ENCODE data around the gene TFAP2A. TPM values are rescaled to one million over a fixed set of nuclear protein-coding genes. Genes with fewer than 3 reads are reported as not detected.

TFAP2A gene
- total RNA-seq, 5 donors from 2014 or later (not counting 1 experiment from before 2014, with no cell fraction given), result 0.15 to 0.69 (median 0.28) TPM; not detected in 2

DNA sequence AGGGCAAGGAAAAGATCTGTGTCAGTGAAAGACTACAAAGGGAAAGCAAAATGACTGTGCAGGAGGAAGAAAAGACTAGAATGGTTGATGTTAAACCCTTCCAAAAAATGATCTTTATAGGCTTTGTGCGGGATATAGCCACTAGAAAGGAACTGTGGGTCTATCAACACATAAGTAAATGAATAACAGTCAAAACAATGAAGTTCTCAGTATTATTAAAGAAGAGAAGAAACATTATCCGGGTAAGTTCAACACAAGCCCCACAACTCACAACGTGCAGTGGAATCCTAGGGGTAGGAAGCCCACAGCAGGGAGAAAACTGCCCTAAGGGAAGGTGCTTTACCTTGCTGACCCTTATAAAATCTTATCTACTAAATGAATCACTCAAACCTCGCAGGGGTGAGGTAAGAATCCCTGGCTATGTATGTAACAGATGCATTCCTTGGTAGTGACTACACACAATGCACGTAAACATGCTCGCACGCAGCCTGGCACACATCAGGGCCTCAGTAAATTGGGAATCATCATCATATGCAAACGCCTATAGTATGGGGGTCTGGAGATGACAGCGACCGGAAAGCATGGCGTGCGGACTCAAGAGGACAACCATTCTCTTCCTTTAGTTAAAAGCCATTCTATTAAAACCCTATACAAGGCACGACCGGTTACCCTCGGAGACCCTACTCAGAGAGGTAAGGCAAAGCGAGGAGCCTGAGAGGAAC is 11.3 kb downstream of the TFAP2A start:
- Histone ChIP-seq H3K9me3 (peaks cover 5% of the 10 kb centered on the region), H3K27me3 (replicated peaks in 1 of 2; ENCODE audit: control insufficient read depth in 2 of 2, extremely low read depth in 1 of 2, insufficient read depth in 2 of 2, low read length in 1 of 2) (peaks cover 23 to 26% of the 10 kb centered on the region in 2 experiments), H3K4me3 (ENCODE audit: control insufficient read depth in 1 of 2, extremely low read depth in 1 of 2, low read length in 1 of 2) (peak overlapping the region; percentile 48 to 70), H3K27ac (ENCODE audit: low read length) (no peak overlapping the region), H3K36me3 (ENCODE audit: control insufficient read depth in 2 of 2, extremely low read depth in 1 of 2, insufficient read depth in 1 of 2, low read length in 1 of 2) (no peaks in the 10 kb centered on the region), H3K4me1 (ENCODE audit: control insufficient read depth in 1 of 2, extremely low read depth in 1 of 2, insufficient read depth in 2 of 2, low read length in 2 of 2) (peaks cover 5 to 14% of the 10 kb centered on the region in 2 experiments)
- peaks cover 41 to 50% of the 10 kb centered on the region in 2 donors for H3K27me3 Mint-ChIP-seq
- peak overlapping the region; percentile 72 to 80 (median 75) for H3K4me3 Mint-ChIP-seq
- DNase-seq (no peak), ATAC-seq (replicated peaks in 1 of 4) (no peak)
- H3K4me1 Mint-ChIP-seq, result peaks cover 0 to 15% (median 10%) of the 10 kb centered on the region in 3 donors
- peak overlapping the region in 1 of 2 donors; percentile 28 for H3K27ac Mint-ChIP-seq
- WGBS (ENCODE audit: insufficient coverage), result 0% methylated on average over 1 of the region's 16 CpGs
- peaks cover 10 to 48% (median 25%) of the 10 kb centered on the region in 3 donors for H3K9me3 Mint-ChIP-seq
- ChIA-PET CTCF (interaction anchor here in 1 of 2 donors (0.6 kb wide), 1 partner anchor 324 kb away, joined by 3 read pairs; no protein-coding TSS in a partner anchor), POLR2A (no interaction called here)
- no peaks in the 10 kb centered on the region for H3K36me3 Mint-ChIP-seq

DNA sequence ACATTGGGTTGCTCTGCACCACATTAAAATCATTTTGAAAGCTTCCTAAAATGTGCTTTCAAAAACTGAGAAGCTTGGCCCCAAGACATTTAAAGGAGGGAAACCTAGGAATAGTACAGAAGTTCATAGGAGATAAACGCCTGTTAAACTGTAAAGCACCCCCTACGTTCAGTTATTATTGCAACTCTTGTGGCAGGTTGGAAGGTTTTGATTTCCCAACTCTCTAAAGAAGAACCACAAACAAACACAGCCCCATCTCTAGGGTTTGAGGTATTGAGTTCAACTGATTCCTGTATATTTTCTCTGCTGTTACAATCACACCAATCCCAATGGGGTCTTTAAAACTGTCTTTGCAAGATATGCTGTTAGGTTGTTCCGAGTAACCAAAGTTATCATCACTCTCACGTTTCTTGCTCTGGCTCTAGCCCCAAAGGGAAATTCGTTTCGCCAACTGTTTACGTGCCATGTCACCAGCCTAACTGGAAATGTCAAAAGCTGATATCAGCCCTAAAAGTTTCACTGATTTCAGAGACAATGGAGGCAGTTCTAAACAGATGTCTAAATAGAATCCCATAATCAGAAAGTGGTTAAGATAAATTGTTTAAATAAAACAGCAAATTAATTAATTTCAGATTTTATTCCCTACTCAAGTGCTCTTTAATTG is 12.1 kb downstream of the TFAP2A start:
- Mint-ChIP-seq H3K9me3 (peaks cover 10 to 46% (median 22%) of the 10 kb centered on the region in 3 donors), H3K36me3 (no peaks in the 10 kb centered on the region), H3K27me3 (peaks cover 39 to 49% of the 10 kb centered on the region in 2 donors), H3K27ac (no peak overlapping the region), H3K4me1 (peaks cover 0 to 15% (median 10%) of the 10 kb centered on the region in 3 donors), H3K4me3 (peak overlapping the region in 2 of 3 donors; percentile 75 to 80)
- ChIA-PET CTCF (no interaction called here), POLR2A (interaction anchor here in 1 of 2 donors (0.5 kb wide), 1 partner anchor 1107 kb away, joined by 3 read pairs; no protein-coding TSS in a partner anchor)
- H3K4me1 ChIP-seq (ENCODE audit: control insufficient read depth in 1 of 2, extremely low read depth in 1 of 2, insufficient read depth in 2 of 2, low read length in 2 of 2), result peaks cover 5 to 14% of the 10 kb centered on the region in 2 experiments
- 77% methylated on average over 4 of the region's 7 CpGs for WGBS (ENCODE audit: insufficient coverage)
- H3K9me3 ChIP-seq, result peaks cover 4% of the 10 kb centered on the region
- H3K27me3 ChIP-seq (replicated peaks in 1 of 2; ENCODE audit: control insufficient read depth in 2 of 2, extremely low read depth in 1 of 2, insufficient read depth in 2 of 2, low read length in 1 of 2), result peaks cover 25 to 30% of the 10 kb centered on the region in 2 experiments
- no peak overlapping the region for H3K4me3 ChIP-seq (ENCODE audit: control insufficient read depth in 1 of 2, extremely low read depth in 1 of 2, low read length in 1 of 2)
- H3K36me3 ChIP-seq (ENCODE audit: control insufficient read depth in 2 of 2, extremely low read depth in 1 of 2, insufficient read depth in 1 of 2, low read length in 1 of 2), result no peaks in the 10 kb centered on the region
- no peak for DNase-seq
- ATAC-seq (replicated peaks in 1 of 4), result no peak
- no peak overlapping the region for H3K27ac ChIP-seq (ENCODE audit: low read length)

DNA sequence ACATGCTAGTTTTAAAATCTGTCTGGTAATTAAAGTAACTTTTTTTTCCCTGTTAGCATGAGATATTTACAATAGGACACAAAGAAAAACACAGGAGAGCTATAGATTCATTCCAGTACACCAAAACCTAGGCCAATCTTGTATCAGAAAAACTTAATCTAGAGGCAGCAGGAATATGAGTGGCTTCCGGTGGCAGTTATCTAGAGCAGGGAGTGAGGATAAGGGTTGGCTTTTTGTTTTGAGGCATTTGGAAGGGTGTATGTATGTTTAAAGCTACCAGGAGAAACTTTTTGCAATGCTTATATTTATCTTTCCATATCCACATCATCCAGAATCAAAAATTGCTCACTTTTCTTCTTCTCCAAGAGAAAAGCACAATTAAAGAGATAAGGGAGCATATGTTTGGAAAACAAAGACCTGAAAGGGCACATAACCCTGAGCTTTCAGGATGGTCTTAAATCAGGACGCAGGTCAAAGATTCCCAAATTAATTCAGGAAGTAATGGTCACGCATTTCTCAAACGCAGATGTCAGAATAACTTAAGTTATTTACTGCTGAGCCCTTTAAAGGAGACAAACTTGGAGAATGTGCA is 13.1 kb downstream of the TFAP2A start:
- CTCF ChIA-PET, result interaction anchor here (1.0 to 1.5 kb wide), 2 partner anchors 10 to 12 kb away, joined by 3 to 5 read pairs; no protein-coding TSS in a partner anchor
- POLR2A ChIA-PET, result no interaction called here
- DNase-seq (no peak), ATAC-seq (replicated peaks in 1 of 4) (no peak)
- Histone ChIP-seq H3K9me3 (peaks cover 7% of the 10 kb centered on the region), H3K4me1 (ENCODE audit: control insufficient read depth in 1 of 2, extremely low read depth in 1 of 2, insufficient read depth in 2 of 2, low read length in 2 of 2) (peaks cover 5 to 14% of the 10 kb centered on the region in 2 experiments), H3K4me3 (ENCODE audit: control insufficient read depth in 1 of 2, extremely low read depth in 1 of 2, low read length in 1 of 2) (no peak overlapping the region), H3K36me3 (ENCODE audit: control insufficient read depth in 2 of 2, extremely low read depth in 1 of 2, insufficient read depth in 1 of 2, low read length in 1 of 2) (no peaks in the 10 kb centered on the region), H3K27me3 (replicated peaks in 1 of 2; ENCODE audit: control insufficient read depth in 2 of 2, extremely low read depth in 1 of 2, insufficient read depth in 2 of 2, low read length in 1 of 2) (peaks cover 28 to 30% of the 10 kb centered on the region in 2 experiments), H3K27ac (ENCODE audit: low read length) (no peak overlapping the region)
- WGBS (ENCODE audit: insufficient coverage), result no CpG with 5 or more reads among the region's 4 CpGs
- Mint-ChIP-seq H3K27ac (no peak overlapping the region), H3K9me3 (peaks cover 10 to 42% (median 15%) of the 10 kb centered on the region in 3 donors), H3K36me3 (no peaks in the 10 kb centered on the region), H3K4me1 (peaks cover 0 to 15% (median 10%) of the 10 kb centered on the region in 3 donors), H3K4me3 (no peak overlapping the region), H3K27me3 (peaks cover 42 to 48% of the 10 kb centered on the region in 2 donors)

DNA sequence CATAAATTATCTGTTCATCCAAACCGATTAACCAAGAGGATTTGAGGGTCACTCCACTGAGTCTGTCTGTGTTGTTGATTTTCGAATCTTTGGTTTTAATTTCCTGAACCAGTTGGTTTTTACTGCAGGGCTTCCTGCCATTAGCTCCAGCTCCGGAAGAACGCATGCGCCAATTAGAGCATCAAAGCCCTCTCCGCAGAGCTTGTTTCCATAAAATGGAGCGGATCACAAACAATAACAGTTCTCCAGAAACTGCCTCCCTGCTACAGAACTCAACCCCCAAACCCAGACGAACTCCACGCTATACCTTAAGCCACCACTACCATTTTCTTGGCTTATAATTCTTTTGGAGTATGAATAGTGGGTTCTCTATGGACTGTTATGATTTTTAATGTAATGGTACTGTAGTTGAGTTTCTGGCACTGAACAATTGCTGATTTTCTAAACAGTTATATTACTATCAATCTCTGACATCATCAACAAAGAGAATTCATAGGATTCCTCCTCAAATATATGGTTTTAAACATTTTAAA is 13.8 kb downstream of the TFAP2A start:
- Histone ChIP-seq H3K27me3 (replicated peaks in 1 of 2; ENCODE audit: control insufficient read depth in 2 of 2, extremely low read depth in 1 of 2, insufficient read depth in 2 of 2, low read length in 1 of 2) (peaks cover 29 to 30% of the 10 kb centered on the region in 2 experiments), H3K27ac (ENCODE audit: low read length) (no peak overlapping the region), H3K9me3 (peaks cover 7% of the 10 kb centered on the region), H3K4me1 (ENCODE audit: control insufficient read depth in 1 of 2, extremely low read depth in 1 of 2, insufficient read depth in 2 of 2, low read length in 2 of 2) (peaks cover 5 to 14% of the 10 kb centered on the region in 2 experiments), H3K36me3 (ENCODE audit: control insufficient read depth in 2 of 2, extremely low read depth in 1 of 2, insufficient read depth in 1 of 2, low read length in 1 of 2) (no peaks in the 10 kb centered on the region), H3K4me3 (ENCODE audit: control insufficient read depth in 1 of 2, extremely low read depth in 1 of 2, low read length in 1 of 2) (no peak overlapping the region)
- ChIA-PET CTCF (interaction anchor here (1.0 to 1.5 kb wide), 2 partner anchors 11 to 12 kb away, joined by 3 to 5 read pairs; no protein-coding TSS in a partner anchor), POLR2A (no interaction called here)
- peaks cover 10 to 36% (median 13%) of the 10 kb centered on the region in 3 donors for H3K9me3 Mint-ChIP-seq
- no peak overlapping the region for H3K27ac Mint-ChIP-seq
- H3K4me1 Mint-ChIP-seq, result peaks cover 0 to 15% (median 10%) of the 10 kb centered on the region in 3 donors
- no peaks in the 10 kb centered on the region for H3K36me3 Mint-ChIP-seq
- no peak for ATAC-seq (replicated peaks in 1 of 4)
- H3K27me3 Mint-ChIP-seq, result peaks cover 46 to 51% of the 10 kb centered on the region in 2 donors
- no peak for DNase-seq
- no peak overlapping the region for H3K4me3 Mint-ChIP-seq
- WGBS (ENCODE audit: insufficient coverage), result 13% methylated on average over 4 of the region's 9 CpGs

DNA sequence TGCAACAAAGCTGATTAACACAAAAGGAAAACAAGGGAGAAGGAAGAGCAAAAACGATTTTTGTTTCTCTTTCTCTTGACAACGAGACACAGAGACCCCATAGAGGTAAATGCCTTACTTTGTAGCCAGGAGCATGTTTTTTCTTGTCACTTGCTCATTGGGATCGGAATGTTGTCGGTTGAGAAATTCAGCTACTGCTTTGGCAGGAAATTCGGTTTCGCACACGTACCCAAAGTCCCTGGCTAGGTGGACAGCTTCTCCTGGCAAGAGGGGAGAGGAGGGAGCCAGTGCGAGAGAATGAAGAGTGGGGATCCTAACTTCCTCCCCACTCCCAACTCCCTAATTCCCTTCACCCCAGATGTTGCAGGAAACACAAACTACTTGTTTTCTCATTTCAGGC is 14.5 kb downstream of the TFAP2A start:
- H3K27ac ChIP-seq (ENCODE audit: low read length), result no peak overlapping the region
- 57% methylated on average over 3 of the region's 8 CpGs for WGBS (ENCODE audit: insufficient coverage)
- H3K9me3 ChIP-seq, result peaks cover 7% of the 10 kb centered on the region
- H3K4me1 ChIP-seq (ENCODE audit: control insufficient read depth in 1 of 2, extremely low read depth in 1 of 2, insufficient read depth in 2 of 2, low read length in 2 of 2), result peaks cover 5 to 14% of the 10 kb centered on the region in 2 experiments
- ATAC-seq (replicated peaks in 1 of 4), result no peak
- ChIA-PET POLR2A (no interaction called here), CTCF (interaction anchor here in 1 of 2 donors (1.5 kb wide), 1 partner anchor 11 kb away, joined by 3 read pairs; no protein-coding TSS in a partner anchor)
- Mint-ChIP-seq H3K4me3 (no peak overlapping the region), H3K27me3 (peaks cover 54 to 58% of the 10 kb centered on the region in 2 donors), H3K9me3 (peaks cover 9 to 35% (median 10%) of the 10 kb centered on the region in 3 donors), H3K36me3 (no peaks in the 10 kb centered on the region), H3K27ac (no peak overlapping the region), H3K4me1 (peaks cover 0 to 14% (median 9%) of the 10 kb centered on the region in 3 donors)
- DNase-seq, result no peak
- peaks cover 33 to 34% of the 10 kb centered on the region in 2 experiments for H3K27me3 ChIP-seq (replicated peaks in 1 of 2; ENCODE audit: control insufficient read depth in 2 of 2, extremely low read depth in 1 of 2, insufficient read depth in 2 of 2, low read length in 1 of 2)
- H3K4me3 ChIP-seq (ENCODE audit: control insufficient read depth in 1 of 2, extremely low read depth in 1 of 2, low read length in 1 of 2), result no peak overlapping the region
- H3K36me3 ChIP-seq (ENCODE audit: control insufficient read depth in 2 of 2, extremely low read depth in 1 of 2, insufficient read depth in 1 of 2, low read length in 1 of 2), result no peaks in the 10 kb centered on the region

Measured in T-cell (primary cell).